Subcutaneous adipose tissue (tissue), 4 donors: Measurements from ENCODE around the gene TRAPPC3L. TPM values are rescaled to one million over a fixed set of nuclear protein-coding genes. Genes with fewer than 3 reads are reported as not detected.

Experiments
- CTCF ChIP-seq: fragments of 450-650 bp; IDR thresholded peaks from one replicate; pipeline ENCODE4 v1.5.1; 2016; ENCODE audit warnings: low read depth, mild to moderate bottlenecking, control low read depth, antibody characterized with exemption, moderate library complexity
- total RNA-seq, 4 donors: library from RNA; depleted of rRNA; stranded (reverse); fragments of >200 nt; gene quantifications; one replicate each; pipeline ENCODE4 v1.1.0, GENCODE V29; 2016

TRAPPC3L gene
- total RNA-seq, 4 donors from 2014 or later, result 0.33 TPM; not detected in 3

GRCh38 chr6:116497113-116497676 lies 48.3 kb downstream of the TRAPPC3L start:
- no peak for TF ChIP-seq CTCF

DNA sequence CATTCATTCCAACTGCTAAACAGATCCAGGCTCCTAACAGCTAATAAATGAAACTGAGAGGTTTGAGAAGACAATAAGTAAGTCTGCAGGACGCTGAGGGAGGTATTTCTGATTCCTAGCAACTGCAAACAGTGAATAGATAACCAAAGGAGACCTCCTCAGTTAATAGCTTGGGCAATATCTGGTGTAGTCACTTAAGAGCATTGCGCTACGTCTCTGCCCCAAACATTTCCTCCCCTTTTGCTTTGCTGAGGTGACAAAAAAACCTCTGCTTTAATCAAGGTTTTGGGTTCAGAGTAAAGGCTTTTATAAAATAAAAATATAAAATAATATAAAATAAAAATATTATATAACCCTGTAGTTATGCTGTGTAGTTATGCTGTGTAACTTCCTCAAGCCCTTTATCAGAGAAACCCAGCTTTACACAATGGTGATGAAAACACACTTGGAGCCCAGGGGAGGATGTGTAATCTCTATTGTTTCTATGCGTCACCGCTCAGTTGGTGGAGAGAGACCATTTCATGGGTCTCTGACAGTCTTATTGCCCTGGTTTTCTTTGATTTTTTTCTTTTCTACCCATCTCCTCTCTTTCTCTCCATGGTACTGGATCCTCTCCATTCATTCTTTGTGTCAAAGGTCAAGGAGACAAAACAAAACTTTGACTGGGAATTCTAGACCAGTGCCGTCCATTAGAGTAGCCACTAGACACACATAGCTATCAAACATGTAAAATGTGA lies 53.0 kb downstream of the TRAPPC3L start:
- no peak for TF ChIP-seq CTCF

DNA sequence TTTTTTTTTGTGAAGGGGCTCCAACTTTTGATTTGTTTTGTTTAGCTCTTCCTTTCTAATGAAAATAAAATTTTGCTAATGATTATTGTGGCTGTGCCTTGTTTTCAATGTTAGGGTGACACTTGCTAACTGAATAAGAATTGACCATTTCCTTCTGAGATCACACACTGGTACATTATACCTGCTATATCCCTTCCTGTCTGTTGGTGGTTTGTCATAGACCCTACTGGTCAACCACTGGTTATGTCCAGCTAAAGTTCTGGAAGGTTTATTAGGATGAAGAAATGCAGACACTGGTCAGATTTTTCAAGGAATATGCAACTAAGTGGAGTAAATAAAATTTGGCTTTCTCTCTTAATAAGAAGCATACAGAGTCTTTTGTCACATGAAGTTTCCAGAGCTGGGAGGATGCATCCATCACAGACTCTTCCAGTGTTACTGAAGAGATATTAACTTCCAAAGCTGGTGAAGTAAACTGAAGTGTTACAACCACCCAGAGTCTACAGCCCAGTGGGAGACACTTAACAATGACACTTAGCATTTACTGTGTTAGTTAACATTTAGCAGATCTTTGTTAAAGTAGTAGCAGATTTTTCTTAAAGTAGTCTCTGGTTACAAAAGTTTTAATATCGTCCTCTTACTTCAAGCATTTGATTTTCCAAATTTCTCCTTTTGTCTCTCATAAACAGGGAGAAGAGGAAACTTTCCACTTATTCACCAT lies 53.7 kb downstream of the TRAPPC3L start:
- TF ChIP-seq CTCF, result no peak

GRCh38 chr6:116485559-116486184 lies 59.8 kb downstream of the TRAPPC3L start:
- TF ChIP-seq CTCF, result no peak

DNA sequence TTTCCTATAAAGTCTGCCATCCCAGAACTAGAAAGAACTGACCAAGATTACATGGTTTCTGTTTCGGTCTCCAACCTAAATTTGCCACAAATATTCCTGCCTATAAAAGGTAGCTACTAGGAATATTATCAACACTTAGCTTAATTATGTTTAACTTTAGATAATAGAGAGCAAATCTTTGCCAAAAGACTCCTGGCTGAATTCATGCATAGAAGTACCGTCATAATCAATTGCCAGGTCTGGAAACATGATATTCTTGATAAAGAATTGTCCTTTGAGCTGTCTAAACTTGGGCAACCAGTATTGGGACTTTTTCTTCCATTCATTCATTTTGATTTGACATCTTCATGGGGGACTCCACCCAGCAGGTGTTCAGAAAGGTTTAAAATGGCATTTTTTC lies 61.9 kb downstream of the TRAPPC3L start:
- no peak for TF ChIP-seq CTCF

- no peak for TF ChIP-seq CTCF
These were observed 62.7 kb downstream of the TRAPPC3L start for GRCh38 chr6:116482780-116483179.
